Right lobe of liver (tissue), 6 donors: Measurements from ENCODE around the gene CBX8. TPM values are rescaled to one million over a fixed set of nuclear protein-coding genes. Genes with fewer than 3 reads are reported as not detected.

Experiments
- ATAC-seq, 4 donors: fragments of 200-7000 bp; cut with Tn5 transposase; one replicate each; pipeline ENCODE4 v1.9.1; 2020; ENCODE audit warnings: mild to moderate bottlenecking in 4 of 4, moderate library complexity in 4 of 4
- DNase-seq, 3 donors: peaks; one replicate each; pipeline ENCODE4 v3.0.0-alpha.2; 2020
- H3K27ac ChIP-seq, 3 donors: fragments of 200-600 bp; one replicate each; pipeline ENCODE4 v1.8.0; 2022
- H3K27me3 ChIP-seq, 2 donors: fragments of 200-600 bp; one replicate each; pipeline ENCODE4 v1.8.0; 2022
- H3K36me3 ChIP-seq, 4 donors: fragments of 200-600 bp; sonication (generic) in 1 of 4; one replicate each; pipeline versions ENCODE4 v1.5.1 to v1.8.0; 2017 to 2022; ENCODE audit warnings: control low read depth in 1 of 4
- H3K4me1 ChIP-seq, 4 donors: fragments of 200-600 bp; sonication (generic) in 1 of 4; one replicate each; pipeline versions ENCODE4 v1.5.1 to v1.8.0; 2017 to 2022; ENCODE audit warnings: control low read depth in 1 of 4
- H3K4me3 ChIP-seq, 3 donors: fragments of 200-600 bp; one replicate each; pipeline ENCODE4 v1.8.0; 2022
- H3K9me3 ChIP-seq, 4 donors: fragments of 200-600 bp; sonication (generic) in 1 of 4; one replicate each; pipeline versions ENCODE4 v1.5.1 to v1.8.0; 2017 to 2022; ENCODE audit warnings: control low read depth in 1 of 4
- CTCF ChIP-seq, 4 donors: fragments of 200-600 bp in 3 of 4; fragments of 450-650 bp in 1 of 4; IDR thresholded peaks; one replicate each; pipeline versions ENCODE4 v1.5.1 to v1.8.0; 2016 to 2022; ENCODE audit warnings: antibody characterized with exemption in 4 of 4, mild to moderate bottlenecking in 2 of 4
- POLR2A ChIP-seq: fragments of 450-650 bp; IDR thresholded peaks from one replicate; pipeline ENCODE4 v1.6.1; 2017; ENCODE audit warnings: antibody characterized with exemption, mild to moderate bottlenecking
- WGBS: methylation state at CpG from one replicate; pipeline ENCODE4 v1.1.6; 2018; ENCODE audit warnings: low coverage, low lambda C conversion rate; ENCODE audit not compliant: insufficient coverage; ENCODE audit errors: missing lambda C conversion rate; 5-methylcytosine and 5-hydroxymethylcytosine counted together
- intact Hi-C, 2 donors: fragments of 100-400 bp; cut with DNase I; formaldehyde crosslinking; loops; one replicate each; pipeline versions ENCODE4 v1.11.2 to v1.14.1; 2022
- total RNA-seq, 6 experiments: library from RNA; depleted of rRNA in 2 of 6; stranded (reverse); fragments of >200 nt in 2 of 6; fragmentation: NEBNext Ultra II Directional in 3 of 6; extraction: Animal tissue kit (Norgen Biotek cat#: 25700) in 3 of 6; gene quantifications; one replicate each; pipeline versions ENCODE4 v1.1.0 to v1.2.4, GENCODE V29; 2016 to 2023
- donor health status: DM: no; HTN: yes; CAD: no.
- donor health status: DM: no; HTN: no; CAD: no.
- donor health status: DM: no; HTN: no; CAD: no.
- donor health status: DM: no; HTN: yes; CAD: no.
- donor health status: DM: no; HTN: yes; CAD: no.

Gene CBX8
- total RNA-seq, 6 experiments from 2014 or later = 1.2 to 4.7 (median 2.0) TPM

GRCh38 chr17:79825580-79825921 lies 28.7 kb upstream of the CBX8 start:
- H3K4me3 ChIP-seq = no peak overlapping the region
- H3K27ac ChIP-seq = no peak overlapping the region
- ATAC-seq (no peak), DNase-seq (no peak)
- no peaks in the 10 kb centered on the region for H3K9me3 ChIP-seq
- no peaks in the 10 kb centered on the region for H3K36me3 ChIP-seq
- H3K27me3 ChIP-seq = no peaks in the 10 kb centered on the region
- intact Hi-C loops = no loop called here
- H3K4me1 ChIP-seq = peaks cover 0 to 27% (median 0%) of the 10 kb centered on the region in 4 donors
- TF ChIP-seq CTCF (IDR thresholded peaks at IDR 0.05) (no peak), POLR2A (no peak)
- 100% methylated on average over 1 of the region's 5 CpGs for WGBS

GRCh38 chr17:79824893-79825579 lies 28.2 kb upstream of the CBX8 start:
- no peak overlapping the region for H3K27ac ChIP-seq
- intact Hi-C loops = no loop called here
- 79% methylated on average over 4 of the region's 6 CpGs for WGBS

GRCh38 chr17:79824234-79824633 lies 27.4 kb upstream of the CBX8 start:
- WGBS = 94% methylated on average over 9 of the region's 17 CpGs
- intact Hi-C loops = no loop called here
- Histone ChIP-seq H3K27ac (no peak overlapping the region), H3K9me3 (no peaks in the 10 kb centered on the region), H3K4me3 (no peak overlapping the region), H3K27me3 (no peaks in the 10 kb centered on the region), H3K36me3 (no peaks in the 10 kb centered on the region), H3K4me1 (peaks cover 0 to 20% (median 0%) of the 10 kb centered on the region in 4 donors)
- no peak for DNase-seq
- ATAC-seq = no peak
- TF ChIP-seq POLR2A (no peak), CTCF (IDR thresholded peaks at IDR 0.05) (no peak)

More at GRCh38 chr17:79824893-79825579, 28.2 kb upstream of the CBX8 start:
- DNase-seq = no peak
- H3K9me3 ChIP-seq = no peaks in the 10 kb centered on the region
- no peaks in the 10 kb centered on the region for H3K27me3 ChIP-seq
- ATAC-seq = peak in 2 of 4 donors; percentile 12 to 32
- no peak for TF ChIP-seq CTCF (IDR thresholded peaks at IDR 0.05)
- no peak for TF ChIP-seq POLR2A
- peaks cover 0 to 24% (median 0%) of the 10 kb centered on the region in 4 donors for H3K4me1 ChIP-seq
- H3K36me3 ChIP-seq = no peaks in the 10 kb centered on the region
- H3K4me3 ChIP-seq = no peak overlapping the region

- intact Hi-C loops = no loop called here
- Histone ChIP-seq H3K4me1 (peaks cover 0 to 19% (median 0%) of the 10 kb centered on the region in 4 donors), H3K4me3 (no peak overlapping the region), H3K9me3 (no peaks in the 10 kb centered on the region), H3K27ac (no peak overlapping the region), H3K36me3 (no peaks in the 10 kb centered on the region), H3K27me3 (no peaks in the 10 kb centered on the region)
- DNase-seq = no peak
- WGBS = 75% methylated on average over 16 of the region's 17 CpGs
- peak in 2 of 4 donors; percentile 37 to 68 for ATAC-seq
- TF ChIP-seq CTCF (IDR thresholded peaks at IDR 0.05) = no peak
- TF ChIP-seq POLR2A = no peak
These were observed 25.8 kb upstream of the CBX8 start for GRCh38 chr17:79822583-79823124.
